ENCODE data around the gene XRN2. TPM values are rescaled to one million over a fixed set of nuclear protein-coding genes. Genes with fewer than 3 reads are reported as not detected.

Gene XRN2
- polyA plus RNA-seq, 3 donors = 53.1 to 111 (median 101) TPM

DNA sequence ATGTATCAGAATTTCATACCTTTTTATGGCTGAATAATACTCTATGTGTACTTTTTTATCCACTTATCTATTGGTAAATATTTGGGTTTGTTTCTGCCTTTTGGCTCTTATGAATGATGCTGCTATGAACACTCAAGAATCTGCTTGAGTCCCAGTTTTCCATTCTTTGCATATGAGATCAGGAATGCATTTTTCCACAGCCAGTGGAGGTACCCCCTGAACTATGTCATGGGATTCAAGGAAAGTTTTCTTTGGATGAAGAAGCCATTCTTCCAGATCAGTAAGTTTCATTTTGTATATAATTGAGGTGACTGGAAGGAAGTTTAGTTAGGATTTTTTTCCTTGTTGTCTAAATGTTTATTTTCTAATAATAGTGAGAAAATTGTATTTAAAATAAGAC is 53.3 kb downstream of the XRN2 start:
- H3K4me1 Mint-ChIP-seq = peaks cover 16% of the 10 kb centered on the region
- DNase-seq = no peak
- Histone ChIP-seq H3K27me3 (ENCODE audit: control insufficient read depth in 2 of 2, insufficient read depth in 2 of 2, low read length in 2 of 2) (no peaks in the 10 kb centered on the region), H3K4me2 (replicated peaks; ENCODE audit: extremely low read depth, low read length, poor library complexity, severe bottlenecking) (no peak overlapping the region), H3K4me1 (ENCODE audit: control insufficient read depth in 1 of 2, insufficient read depth in 2 of 2, low read length in 2 of 2) (peaks cover 7 to 15% of the 10 kb centered on the region in 2 donors), H2AFZ (ENCODE audit: insufficient read depth, low read depth, low read length, poor library complexity, severe bottlenecking) (no peak overlapping the region), H3K4me3 (replicated peaks in 1 of 3; ENCODE audit: low read depth in 2 of 3, low read length in 3 of 3) (no peak overlapping the region), H3K9ac (ENCODE audit: insufficient read depth, low read length, poor library complexity, severe bottlenecking) (no peak overlapping the region), H3K27ac (ENCODE audit: low read depth in 1 of 2, low read length in 2 of 2) (no peak overlapping the region), H3K9me3 (replicated peaks in 1 of 2; ENCODE audit: control insufficient read depth in 1 of 2, insufficient read depth in 1 of 2, low read length in 2 of 2) (no peaks in the 10 kb centered on the region), H3K36me3 (replicated peaks in 1 of 2; ENCODE audit: control insufficient read depth in 1 of 2, insufficient read depth in 2 of 2, low read length in 2 of 2) (peaks cover 75 to 92% of the 10 kb centered on the region in 2 donors), H3K79me2 (ENCODE audit: insufficient read depth, low read length) (no peaks in the 10 kb centered on the region), H4K20me1 (ENCODE audit: insufficient read depth, low read length) (peaks cover 34% of the 10 kb centered on the region)
- peaks cover 0 to 2% (median 0%) of the 10 kb centered on the region in 3 donors for H3K27me3 Mint-ChIP-seq (ENCODE audit: low read depth in 3 of 3)
- no peaks in the 10 kb centered on the region for H3K9me3 Mint-ChIP-seq
- intact Hi-C loops (cut with micrococcal nuclease) = no loop called here
- no peak overlapping the region for H3K4me3 Mint-ChIP-seq
- no peak for TF ChIP-seq CTCF (IDR thresholded peaks at IDR 0.05)
- peaks cover 56 to 74% of the 10 kb centered on the region in 2 donors for H3K36me3 Mint-ChIP-seq
- H3K27ac Mint-ChIP-seq = no peak overlapping the region

DNA sequence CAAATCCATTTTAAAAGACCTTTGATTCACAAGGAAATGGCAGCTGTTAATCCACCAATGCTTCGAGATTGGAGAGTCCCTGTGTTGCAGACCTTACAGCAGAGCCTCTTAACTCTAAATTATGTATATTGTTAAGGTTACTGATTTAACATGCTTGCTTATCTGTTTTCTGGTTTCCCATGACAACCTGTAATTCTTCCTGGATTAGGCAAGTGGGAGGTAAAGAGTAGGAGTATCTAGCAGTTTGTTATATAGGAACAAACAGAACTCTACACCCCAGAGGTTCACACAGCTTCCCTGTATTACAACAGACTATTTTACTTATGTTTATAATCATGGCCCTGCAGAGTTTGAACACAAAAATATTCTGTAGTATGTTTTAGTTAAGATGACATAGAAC is 54.7 kb downstream of the XRN2 start:
- Mint-ChIP-seq H3K27me3 (ENCODE audit: low read depth in 3 of 3) (peaks cover 0 to 2% (median 0%) of the 10 kb centered on the region in 3 donors), H3K9me3 (no peaks in the 10 kb centered on the region), H3K4me1 (peaks cover 22% of the 10 kb centered on the region), H3K36me3 (peaks cover 58 to 78% of the 10 kb centered on the region in 2 donors), H3K27ac (no peak overlapping the region), H3K4me3 (no peak overlapping the region)
- H2AFZ ChIP-seq (ENCODE audit: insufficient read depth, low read depth, low read length, poor library complexity, severe bottlenecking) = no peak overlapping the region
- DNase-seq = no peak
- H3K4me2 ChIP-seq (replicated peaks; ENCODE audit: extremely low read depth, low read length, poor library complexity, severe bottlenecking) = no peak overlapping the region
- H3K27me3 ChIP-seq (ENCODE audit: control insufficient read depth in 2 of 2, insufficient read depth in 2 of 2, low read length in 2 of 2) = no peaks in the 10 kb centered on the region
- no peaks in the 10 kb centered on the region for H3K79me2 ChIP-seq (ENCODE audit: insufficient read depth, low read length)
- peaks cover 45% of the 10 kb centered on the region for H4K20me1 ChIP-seq (ENCODE audit: insufficient read depth, low read length)
- no peaks in the 10 kb centered on the region for H3K9me3 ChIP-seq (replicated peaks in 1 of 2; ENCODE audit: control insufficient read depth in 1 of 2, insufficient read depth in 1 of 2, low read length in 2 of 2)
- intact Hi-C loops (cut with micrococcal nuclease) = no loop called here
- TF ChIP-seq CTCF (IDR thresholded peaks at IDR 0.05) = no peak
- H3K27ac ChIP-seq (ENCODE audit: low read depth in 1 of 2, low read length in 2 of 2) = no peak overlapping the region
- peaks cover 9 to 19% of the 10 kb centered on the region in 2 donors for H3K4me1 ChIP-seq (ENCODE audit: control insufficient read depth in 1 of 2, insufficient read depth in 2 of 2, low read length in 2 of 2)
- H3K4me3 ChIP-seq (replicated peaks in 1 of 3; ENCODE audit: low read depth in 2 of 3, low read length in 3 of 3) = no peak overlapping the region
- peaks cover 77 to 89% of the 10 kb centered on the region in 2 donors for H3K36me3 ChIP-seq (replicated peaks in 1 of 2; ENCODE audit: control insufficient read depth in 1 of 2, insufficient read depth in 2 of 2, low read length in 2 of 2)
- no peak overlapping the region for H3K9ac ChIP-seq (ENCODE audit: insufficient read depth, low read length, poor library complexity, severe bottlenecking)
- WGBS (ENCODE audit: insufficient coverage) = no CpG with 5 or more reads among the region's 1 CpG

Data from CD14-positive monocyte (primary cell).